Amniotic stem cell (primary cell): ENCODE measurements around the gene PBX3.
"Not testable (repeated sequence)": the region's sequence is repeated elsewhere in the genome, so short reads cannot be mapped to it uniquely, and the experiment has no call there.

ENCODE experiments used
- DNase-seq: peaks from one replicate; lab custom pipeline; 2025; lab: John Stamatoyannopoulos, UW

PBX3 gene

DNA sequence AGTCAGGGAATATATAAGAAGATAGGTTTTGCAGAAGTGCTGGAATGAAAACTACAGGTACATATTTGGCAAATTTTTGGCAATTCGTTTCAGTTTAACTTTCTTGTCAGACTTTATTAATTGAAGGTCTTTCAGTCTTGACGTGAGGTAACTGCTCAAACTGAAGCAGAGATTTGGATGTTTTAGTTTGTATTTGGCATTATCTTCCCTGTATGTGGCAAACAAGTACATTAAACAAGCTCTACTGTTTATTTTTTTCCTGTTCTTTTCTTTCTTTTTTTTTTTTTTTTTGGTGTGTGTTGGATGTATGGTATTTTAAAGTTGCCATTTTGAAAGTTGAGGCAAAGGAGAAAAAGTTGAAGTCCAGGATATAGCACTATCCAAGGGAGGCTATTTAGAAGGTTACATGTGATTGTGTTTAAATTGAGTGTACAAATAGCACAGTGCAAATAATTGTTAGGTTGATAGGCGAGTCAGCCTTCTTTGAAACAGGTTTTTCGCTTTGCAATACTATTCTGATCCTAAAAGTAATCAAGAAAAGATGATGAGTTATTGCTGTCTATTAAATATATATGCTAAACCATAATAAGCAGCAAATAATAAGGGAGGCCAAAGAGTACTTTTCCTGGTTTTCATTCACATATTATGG, 2.2 kb downstream of the PBX3 start:
- no peak for DNase-seq

DNA sequence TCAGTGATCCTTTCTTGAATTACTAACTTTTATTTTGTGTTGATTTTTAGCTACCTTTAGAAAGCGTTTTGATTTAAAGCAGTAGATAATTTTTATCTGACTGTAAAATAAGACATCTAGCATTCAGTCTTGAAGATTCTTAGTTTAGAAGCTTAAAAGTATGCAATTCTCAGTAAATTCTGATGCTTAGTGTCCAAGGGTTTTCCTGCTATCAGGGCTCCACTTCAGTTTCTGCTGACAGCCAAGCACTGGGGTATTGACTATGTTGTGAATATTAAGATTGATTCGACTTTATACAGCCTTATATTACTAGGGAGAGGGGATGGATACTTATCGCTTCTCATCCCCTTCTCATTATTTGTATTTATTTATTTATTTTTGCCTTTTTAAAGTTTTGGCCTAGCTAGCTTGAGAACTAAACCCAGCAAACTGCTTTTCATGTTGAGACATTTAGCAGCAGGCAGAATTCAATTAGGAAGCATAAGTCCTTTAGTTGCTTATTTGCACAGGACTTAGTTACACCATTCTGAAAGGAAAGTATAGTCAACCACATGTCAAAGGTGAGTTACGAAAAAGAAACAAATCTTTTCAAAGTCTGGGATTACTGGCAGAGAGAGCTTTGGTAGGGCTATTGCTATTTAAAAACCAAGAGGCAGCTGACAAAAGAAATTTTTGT, 2.9 kb downstream of the PBX3 start:
- no peak for DNase-seq

DNA sequence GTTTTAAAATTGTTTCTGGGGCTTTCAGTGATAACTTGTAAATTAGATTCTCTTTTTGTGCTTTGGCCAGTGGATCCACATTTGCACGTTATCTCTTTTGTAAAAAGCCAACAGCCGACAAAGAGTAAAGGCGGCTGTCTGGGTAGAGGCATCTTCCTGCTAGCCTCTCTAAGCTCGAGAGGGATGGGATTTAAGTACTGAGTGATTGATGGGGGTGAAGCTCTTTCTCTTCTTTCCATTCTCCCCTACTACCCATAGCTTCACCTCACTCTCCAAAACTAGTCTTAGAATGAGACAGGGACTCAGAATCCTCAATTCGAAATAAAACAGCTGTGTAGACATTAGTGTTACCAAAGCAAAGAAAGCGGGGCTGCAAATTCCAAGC, 3.4 kb downstream of the PBX3 start:
- no peak for DNase-seq

DNA sequence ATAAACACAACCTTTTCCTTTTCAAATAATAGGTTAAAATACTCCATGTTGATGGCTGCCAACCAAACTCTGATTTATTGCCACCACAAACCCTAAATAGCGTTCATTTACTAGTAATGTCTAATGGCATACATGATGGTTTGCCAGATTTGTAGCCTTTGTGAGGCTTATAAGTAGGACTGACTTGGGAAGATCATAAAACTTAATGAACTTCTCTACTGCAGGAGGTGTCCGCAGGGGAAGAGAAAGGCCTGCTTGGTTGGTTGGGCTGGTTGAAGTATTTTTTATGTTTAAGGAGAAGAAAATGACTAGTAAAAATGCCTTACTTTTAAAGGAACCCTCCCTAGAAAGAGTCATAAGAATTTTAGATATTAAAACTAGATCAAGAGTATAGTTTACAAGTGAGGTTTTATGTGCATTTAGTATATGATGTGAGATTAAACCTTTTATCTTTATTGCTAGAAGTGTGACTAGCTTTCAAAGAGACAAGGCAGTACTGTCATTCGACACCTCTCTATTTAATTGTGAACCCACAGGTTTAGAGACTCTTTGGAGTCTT, 5.0 kb downstream of the PBX3 start:
- no peak for DNase-seq

DNA sequence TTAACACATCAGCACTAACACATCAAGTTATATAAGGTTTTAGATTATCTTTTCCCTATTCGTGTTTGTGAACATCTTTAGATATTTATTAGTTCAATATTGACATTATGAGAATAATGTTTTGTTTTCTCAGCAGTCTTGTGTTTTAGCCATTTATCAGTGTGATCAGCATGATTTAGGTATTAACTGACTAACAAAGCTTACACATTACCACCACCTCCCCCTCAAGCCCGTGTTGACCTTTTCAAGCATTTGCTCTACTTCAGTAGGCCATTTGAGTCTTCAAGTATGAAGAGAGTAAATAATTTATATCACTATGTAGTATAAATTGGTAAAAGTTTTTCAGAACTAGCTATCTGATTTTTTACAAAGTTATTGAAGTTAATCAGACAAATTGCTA, 6.9 kb downstream of the PBX3 start:
- no peak for DNase-seq

DNA sequence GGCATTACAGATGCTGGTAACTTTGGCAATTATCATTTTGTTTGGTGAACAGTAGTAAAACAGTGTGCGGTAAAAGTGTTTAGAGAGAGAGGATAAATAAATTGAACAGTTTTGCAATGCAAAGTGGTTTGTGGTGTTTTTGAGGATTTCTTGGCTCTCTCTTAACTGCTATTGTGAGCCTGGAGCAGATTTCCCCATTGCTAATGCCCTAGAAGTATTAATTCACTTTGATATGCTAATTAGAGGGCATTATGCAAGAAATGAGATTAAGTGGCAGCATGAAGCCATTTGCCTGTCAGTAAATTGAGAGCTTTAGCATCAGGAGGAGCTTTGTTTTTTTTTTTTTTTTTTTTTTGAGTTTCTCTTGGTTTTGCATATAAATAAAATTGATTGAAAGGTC, 8.2 kb downstream of the PBX3 start:
- DNase-seq: no peak

DNA sequence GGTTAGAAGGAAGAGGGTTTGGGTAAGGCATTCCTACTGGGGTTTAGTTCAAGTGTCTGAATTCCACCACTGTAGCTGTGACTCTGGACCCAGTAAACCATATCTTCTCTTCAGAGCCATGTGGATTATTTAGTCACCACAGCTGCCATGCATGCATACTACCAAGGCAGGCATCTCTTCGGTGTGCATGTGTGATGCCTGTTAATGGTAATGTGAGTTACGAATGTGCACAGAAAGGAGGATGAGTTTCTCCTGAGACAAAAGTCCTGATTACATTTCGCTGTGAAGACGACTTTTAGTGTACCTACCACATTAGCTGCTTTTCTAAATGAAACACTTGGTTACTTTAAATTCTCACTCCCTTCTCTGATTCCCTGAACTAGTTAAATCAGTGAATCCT, 9.3 kb downstream of the PBX3 start:
- DNase-seq: no peak

DNA sequence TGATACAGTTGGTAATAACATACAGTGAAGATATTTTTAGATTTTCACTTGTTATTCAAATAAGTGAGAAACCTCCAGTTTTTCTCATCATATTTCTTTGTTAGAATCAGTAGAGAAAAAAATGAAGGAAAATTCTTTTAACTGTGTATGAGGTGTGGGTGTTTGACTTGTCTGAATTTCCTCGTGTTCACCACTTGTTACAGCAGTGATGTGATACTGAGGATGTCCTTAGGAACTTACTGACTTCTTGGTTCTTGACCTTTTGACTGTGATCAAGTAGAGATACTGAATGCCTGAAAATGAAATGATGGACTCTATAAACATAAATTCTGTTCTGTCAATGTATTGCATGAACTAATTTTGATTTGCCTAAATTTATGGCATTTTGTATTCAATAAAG, 10.7 kb downstream of the PBX3 start:
- DNase-seq: no peak

DNA sequence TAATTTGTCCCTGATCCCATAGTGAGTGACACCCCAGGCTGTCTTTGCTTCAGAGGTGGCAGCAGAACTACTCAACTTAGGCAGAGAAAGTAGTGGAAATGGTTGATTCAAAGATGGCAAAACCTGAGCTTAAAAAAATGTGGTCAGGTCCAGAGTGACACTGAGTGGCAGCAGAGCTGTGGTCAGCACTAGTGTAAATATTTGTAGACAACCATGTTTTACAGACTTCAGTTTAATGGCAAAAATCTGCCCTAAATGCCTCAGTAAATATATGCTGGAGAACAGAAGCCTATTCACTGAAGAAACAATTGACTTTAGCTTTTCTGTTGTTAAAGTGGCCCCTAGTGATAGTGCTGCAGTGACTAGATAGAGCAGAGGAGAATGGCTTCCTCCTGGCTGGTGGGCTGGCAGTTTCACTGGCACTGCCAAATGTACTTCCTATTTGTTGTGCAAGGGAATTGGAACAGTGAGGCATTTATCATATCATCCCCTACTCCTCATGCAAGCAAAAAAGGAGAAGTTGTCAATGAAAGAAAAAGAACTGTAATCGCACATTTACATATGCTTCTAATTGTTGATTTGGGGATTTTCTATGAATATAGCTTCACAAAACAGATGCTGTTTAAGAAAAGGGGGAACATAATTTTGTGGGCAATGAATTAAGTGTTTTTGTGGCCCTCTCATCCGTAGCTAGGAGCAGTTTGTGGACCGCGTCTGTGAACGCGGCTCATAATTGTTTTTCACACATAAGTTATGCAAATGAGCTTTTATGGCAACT, 12.0 kb downstream of the PBX3 start:
- no peak for DNase-seq

DNA sequence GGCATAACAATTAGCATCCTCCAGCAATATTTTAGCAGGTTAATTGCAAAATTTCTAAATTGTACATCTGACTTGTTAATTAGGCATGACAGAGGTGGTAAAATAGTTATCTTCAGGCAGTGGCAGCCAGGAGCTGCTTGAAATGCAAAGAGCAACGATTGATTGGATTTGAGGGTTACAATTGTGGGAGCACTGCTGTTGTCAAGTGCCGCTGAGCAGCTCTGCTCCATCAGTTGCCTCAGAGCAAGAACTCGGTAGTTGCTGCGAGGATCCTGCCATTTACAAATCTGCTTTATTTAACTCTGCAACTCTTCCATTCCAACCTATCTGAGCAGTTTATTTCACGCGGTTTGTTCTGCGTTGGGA, 12.6 kb downstream of the PBX3 start:
- DNase-seq: no peak

DNA sequence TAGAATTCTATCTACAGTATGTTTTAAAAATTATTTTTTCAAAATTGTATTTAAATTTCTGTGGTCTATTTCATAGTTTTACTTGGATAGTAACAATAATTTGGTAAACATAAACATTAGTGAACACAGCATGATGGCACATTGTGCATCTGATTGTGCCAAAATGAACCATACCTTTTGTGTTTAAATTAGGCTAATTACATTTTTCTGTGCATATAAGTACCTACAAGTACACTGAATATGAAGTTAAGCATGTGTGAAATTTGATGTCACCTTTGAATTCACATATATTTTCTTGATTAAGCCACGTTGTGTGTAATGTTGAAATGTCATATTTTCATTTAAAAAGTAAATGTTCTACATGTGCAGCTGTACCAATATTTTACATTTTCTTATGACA, 13.4 kb downstream of the PBX3 start:
- no peak for DNase-seq

DNA sequence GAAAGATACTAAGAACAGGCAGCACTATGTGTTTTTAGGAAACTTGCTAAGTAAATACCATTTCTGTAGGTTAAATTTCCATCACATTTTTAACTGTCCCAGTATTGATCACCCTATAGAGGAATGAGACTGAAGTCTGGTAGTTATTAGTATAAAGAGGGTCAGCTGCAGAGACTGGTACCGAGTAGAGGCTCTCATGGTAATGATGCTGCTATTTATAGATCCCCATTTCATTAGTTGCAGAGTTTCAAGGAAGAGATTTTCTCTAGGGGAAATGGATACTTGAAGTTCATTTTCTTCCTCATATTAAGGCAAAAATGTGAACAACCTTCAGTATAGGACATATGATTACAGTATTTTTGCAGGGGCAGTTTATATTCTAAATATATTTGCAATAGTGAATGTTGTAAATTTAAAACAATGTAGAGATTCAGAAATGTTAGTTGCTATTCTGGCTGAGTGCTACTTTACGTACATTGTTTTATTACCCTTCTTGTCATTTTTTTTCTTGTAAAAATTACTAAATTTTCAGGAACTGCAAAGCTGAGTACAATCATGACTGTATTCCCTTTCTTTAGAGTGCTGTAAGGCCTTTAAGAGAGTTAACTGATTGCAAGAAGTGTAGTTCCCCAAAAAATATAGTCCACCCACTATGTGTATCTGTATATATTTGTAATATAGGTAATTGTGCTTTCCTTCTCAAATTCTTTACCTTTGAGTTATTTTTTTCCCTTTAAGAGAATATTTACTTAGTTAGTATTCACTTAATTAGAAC, 14.7 kb downstream of the PBX3 start:
- no peak for DNase-seq

DNA sequence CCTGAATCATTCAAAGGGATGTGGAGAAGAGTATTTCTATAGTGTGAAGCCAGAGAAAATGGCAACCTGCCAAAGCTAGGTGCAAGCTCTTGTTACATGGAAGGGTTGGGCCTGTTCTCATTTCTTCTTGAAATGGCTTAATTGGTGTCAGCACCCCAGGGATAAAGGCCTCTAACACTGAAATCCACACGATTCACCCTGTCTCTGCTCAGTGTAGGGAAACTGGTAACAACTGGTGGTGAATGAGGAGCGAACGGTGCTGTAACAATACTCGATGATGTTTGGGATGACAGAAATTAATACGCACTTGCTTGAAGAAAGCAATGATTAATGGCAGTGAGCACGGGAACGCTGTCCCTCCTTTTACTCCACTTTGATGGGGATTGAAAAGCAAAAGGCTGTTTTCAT, 16.2 kb downstream of the PBX3 start:
- no peak for DNase-seq

DNA sequence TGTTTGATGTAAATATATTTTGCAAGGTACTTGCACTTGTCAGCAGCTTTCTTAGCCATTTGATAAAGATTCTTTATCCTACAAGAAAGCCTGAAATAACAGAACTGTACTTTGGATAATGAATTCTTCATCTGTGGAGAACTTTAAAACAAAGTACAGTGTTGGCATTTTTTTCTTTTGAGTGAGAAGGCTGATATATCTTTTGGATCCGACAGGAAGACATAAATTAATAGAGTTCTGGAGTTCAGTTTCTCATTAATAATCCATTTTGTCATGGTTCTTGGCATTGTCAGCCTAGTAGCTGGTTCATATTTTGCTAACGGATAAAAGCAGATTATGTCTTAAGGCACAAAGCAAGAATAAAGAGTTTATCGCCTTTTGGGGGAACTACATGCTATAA, 17.0 kb downstream of the PBX3 start:
- no peak for DNase-seq

DNA sequence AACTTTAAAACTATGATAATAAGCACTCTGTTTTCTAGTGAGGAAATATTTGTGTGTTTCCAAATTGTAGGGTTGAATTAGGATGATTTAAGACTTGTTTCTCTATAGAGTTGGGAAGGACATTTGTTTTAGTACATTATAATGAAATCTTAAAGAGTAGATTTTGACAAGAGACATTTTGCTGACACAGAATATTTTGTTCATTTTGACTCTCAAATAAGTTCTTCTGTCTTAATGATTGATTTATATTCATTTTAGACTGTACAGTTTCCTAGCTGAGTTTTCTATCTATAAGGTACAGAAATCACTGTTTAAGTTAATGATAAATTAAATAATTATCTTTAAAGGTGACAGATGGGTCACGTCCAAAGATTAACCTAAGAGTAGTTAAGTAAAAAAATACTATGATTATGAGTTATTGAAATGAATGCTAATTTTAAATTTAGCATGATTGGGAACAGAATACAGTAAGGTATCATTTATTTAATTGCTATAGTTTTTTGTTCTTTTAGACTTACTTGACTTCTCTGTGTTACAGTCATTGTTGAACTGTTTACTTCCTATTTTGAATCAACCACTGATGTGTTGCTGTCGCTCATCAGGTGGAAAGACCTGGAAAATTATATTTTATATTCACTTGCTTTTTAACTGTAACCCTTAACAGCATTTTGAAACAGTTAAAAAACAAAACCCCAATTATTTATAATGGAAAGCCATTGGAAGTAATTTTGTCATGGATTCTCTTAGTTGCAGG, 19.5 kb downstream of the PBX3 start:
- no peak for DNase-seq

DNA sequence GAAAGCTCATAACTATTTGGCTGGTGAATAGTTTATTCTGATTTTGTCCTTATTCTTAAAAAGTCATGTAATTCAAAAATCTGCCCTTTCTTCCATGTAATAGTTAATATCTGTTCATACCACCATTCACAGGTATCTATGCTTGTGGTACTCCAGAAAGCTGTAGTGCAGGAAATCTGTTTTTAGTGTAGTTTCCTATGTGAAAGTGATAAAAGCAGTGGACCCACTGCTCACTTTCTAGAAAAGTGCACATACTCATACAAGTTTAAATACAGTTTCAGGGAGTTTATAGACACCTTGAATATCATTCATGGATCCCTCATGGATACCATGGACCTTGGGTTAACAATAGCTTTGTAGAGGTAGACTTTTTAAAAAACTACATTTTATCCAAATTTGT, 20.2 kb downstream of the PBX3 start:
- no peak for DNase-seq

DNA sequence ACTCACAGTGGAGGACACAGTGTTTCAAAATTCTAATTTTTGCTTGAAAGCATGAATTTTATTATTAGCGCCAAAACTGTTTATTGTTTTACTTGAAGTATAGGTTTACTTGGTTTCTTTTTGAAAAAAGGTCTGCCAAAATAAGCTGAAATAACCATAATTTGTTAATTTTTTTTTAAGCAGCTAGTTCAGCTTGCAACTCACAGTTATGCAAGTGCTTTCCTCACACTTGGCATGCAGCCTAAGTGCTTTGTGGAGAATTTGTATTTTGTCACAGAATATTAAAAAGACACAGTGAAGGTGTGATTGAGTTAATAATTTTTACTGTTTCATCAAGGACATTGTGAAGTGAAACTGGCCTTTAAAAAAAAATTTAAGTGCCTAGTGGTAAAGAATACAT, 21.6 kb downstream of the PBX3 start:
- no peak for DNase-seq

DNA sequence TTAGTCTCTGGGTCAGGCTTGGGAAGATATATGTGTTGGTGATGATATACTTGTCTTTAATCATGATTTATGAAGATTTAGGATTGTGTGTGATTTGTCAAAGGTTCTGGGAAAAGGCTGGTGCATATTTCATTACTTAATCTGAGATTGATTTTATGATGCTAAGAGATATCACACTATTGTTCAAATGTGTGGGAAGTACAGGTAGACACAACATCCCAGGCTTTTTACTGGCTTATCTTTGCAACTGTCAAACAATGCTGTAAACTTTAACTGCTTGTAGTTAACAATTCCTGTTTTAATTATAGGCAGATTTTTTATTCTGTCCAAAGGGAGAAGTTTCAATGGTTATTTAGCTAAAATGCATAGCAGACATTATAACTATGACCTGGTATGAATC, 23.9 kb downstream of the PBX3 start:
- DNase-seq: no peak

DNA sequence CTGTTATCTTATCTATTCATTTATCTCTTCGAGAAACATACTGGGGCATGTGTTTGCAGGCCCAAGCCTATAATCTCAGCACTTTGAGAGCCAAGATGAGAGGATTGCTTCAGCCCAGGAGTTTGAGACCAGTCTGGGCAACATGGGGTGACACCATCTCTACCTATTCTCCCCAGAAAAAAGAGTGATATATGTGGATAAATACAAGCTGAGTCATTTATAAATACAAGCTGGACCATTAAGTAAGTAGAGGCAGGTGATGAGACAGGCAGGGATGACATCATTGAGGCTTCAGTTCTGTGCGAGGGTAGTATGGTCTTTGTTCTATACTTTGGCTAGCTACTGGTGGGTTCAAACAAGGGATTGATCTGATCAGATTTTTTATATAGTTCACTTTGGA, 25.6 kb downstream of the PBX3 start:
- no peak for DNase-seq

DNA sequence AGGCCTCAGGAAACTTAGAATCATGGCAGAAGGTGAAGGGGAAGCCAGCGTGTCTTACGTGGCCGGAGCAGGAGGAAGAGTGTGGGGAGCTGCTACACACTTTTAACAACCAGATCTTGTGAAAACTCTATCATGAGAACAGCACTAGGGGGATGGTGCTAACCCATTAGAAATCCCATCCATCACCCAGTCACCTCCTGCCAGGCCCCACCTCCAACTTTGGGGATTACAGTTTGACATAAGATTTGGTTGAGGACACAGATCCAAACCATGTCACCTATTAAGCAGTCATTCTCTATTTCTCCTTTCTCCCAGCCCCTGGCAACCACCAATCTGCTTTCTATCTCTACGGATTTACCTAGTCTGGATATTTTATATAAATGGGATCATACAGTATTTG, 26.9 kb downstream of the PBX3 start:
- no peak for DNase-seq

DNA sequence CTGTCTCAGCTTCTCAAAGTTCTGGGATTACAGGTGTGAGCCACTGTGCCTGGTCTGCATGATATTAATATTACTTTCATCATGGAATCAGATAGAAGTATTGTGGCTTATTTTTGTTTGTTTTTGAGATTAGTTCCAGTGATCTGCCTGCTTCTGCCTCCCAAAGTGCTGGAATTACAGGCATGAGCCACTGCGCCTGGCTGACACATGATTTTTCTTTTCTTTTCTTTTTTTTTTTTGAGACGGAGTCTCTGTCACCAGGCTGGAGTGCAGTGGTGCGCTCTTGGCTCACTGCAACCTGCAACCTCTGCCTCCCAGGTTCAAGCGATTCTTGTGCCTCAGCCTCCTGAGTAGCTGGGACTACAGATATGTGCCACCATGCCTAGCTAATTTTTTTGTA, 29.6 kb downstream of the PBX3 start:
- DNase-seq: not testable (repeated sequence)
